ENCODE measurements around the gene CLDN14.

Gene CLDN14

GRCh38 chr21:36479415-36480402 lies at the start of gene CLDN14:
Gene CLDN14 (minus strand): TSS chr21:36480122. CDS start chr21:36461695, 18,427 bp downstream.
- no peak for DNase-seq (ENCODE audit: low read depth, low spot score)

GRCh38 chr21:36528716-36529115 lies 48.8 kb upstream of the CLDN14 start:
- DNase-seq (ENCODE audit: low read depth, low spot score) = no peak

- DNase-seq (ENCODE audit: low read depth, low spot score) = no peak
These were observed 47.4 kb upstream of the CLDN14 start for GRCh38 chr21:36527317-36527716.

- no peak for DNase-seq (ENCODE audit: low read depth, low spot score)
These were observed 46.2 kb upstream of the CLDN14 start for GRCh38 chr21:36526104-36526503.

- no peak for DNase-seq (ENCODE audit: low read depth, low spot score)
These were observed 44.6 kb upstream of the CLDN14 start for GRCh38 chr21:36524477-36524876.

GRCh38 chr21:36522219-36522808 lies 42.4 kb upstream of the CLDN14 start:
- no peak for DNase-seq (ENCODE audit: low read depth, low spot score)

GRCh38 chr21:36518883-36519492 lies 39.1 kb upstream of the CLDN14 start:
- DNase-seq (ENCODE audit: low read depth, low spot score) = no peak

- no peak for DNase-seq (ENCODE audit: low read depth, low spot score)
These were observed 37.6 kb upstream of the CLDN14 start for GRCh38 chr21:36517366-36518075.

- DNase-seq (ENCODE audit: low read depth, low spot score) = no peak
These were observed 36.4 kb upstream of the CLDN14 start for GRCh38 chr21:36516281-36516680.

GRCh38 chr21:36513430-36513829 lies 33.5 kb upstream of the CLDN14 start:
- no peak for DNase-seq (ENCODE audit: low read depth, low spot score)

GRCh38 chr21:36512971-36513370 lies 33.0 kb upstream of the CLDN14 start:
- no peak for DNase-seq (ENCODE audit: low read depth, low spot score)

GRCh38 chr21:36511484-36512220 lies 31.7 kb upstream of the CLDN14 start:
- no peak for DNase-seq (ENCODE audit: low read depth, low spot score)

GRCh38 chr21:36510911-36511310 lies 31.0 kb upstream of the CLDN14 start:
- DNase-seq (ENCODE audit: low read depth, low spot score) = no peak

- no peak for DNase-seq (ENCODE audit: low read depth, low spot score)
These were observed 30.2 kb upstream of the CLDN14 start for GRCh38 chr21:36509973-36510664.

GRCh38 chr21:36508948-36509347 lies 29.0 kb upstream of the CLDN14 start:
- no peak for DNase-seq (ENCODE audit: low read depth, low spot score)

- no peak for DNase-seq (ENCODE audit: low read depth, low spot score)
These were observed 27.6 kb upstream of the CLDN14 start for GRCh38 chr21:36507397-36508018.

- DNase-seq (ENCODE audit: low read depth, low spot score) = no peak
These were observed 26.6 kb upstream of the CLDN14 start for GRCh38 chr21:36506482-36506881.

GRCh38 chr21:36504067-36505058 lies 24.4 kb upstream of the CLDN14 start:
- peak; percentile 29 for DNase-seq (ENCODE audit: low read depth, low spot score)

- DNase-seq (ENCODE audit: low read depth, low spot score) = no peak
These were observed 22.4 kb upstream of the CLDN14 start for GRCh38 chr21:36502365-36502764.
